K562 (cell line): ENCODE results near the gene ELOB. TPM values are rescaled to one million over a fixed set of nuclear protein-coding genes. Genes with fewer than 3 reads are reported as not detected.
A peak's percentile ranks its signal among the peaks of the same experiment; 100 is the strongest.

Experiments
- CBFA2T3 ChIP-seq: fragments of 450-650 bp; IDR thresholded peaks from 2 replicates; pipeline ENCODE4 v1.6.1; 2017
- CHD7 ChIP-seq: fragments of 200-600 bp; sonication (generic); IDR thresholded peaks from one replicate; pipeline ENCODE4 v1.6.1; 2012; ENCODE audit warnings: mild to moderate bottlenecking, low read depth, low read length, inconsistent platforms
- FOXK2 ChIP-seq, 2 experiments: fragments of 450-650 bp; IDR thresholded peaks in 1 of 2; conservative IDR thresholded peaks in 1 of 2; 2 replicates each; pipeline ENCODE4 v1.6.1; 2016; ENCODE audit warnings: low read depth in 2 of 2, mild to moderate bottlenecking in 1 of 2
- FOXP1 ChIP-seq: sonication (generic); formaldehyde crosslinking; IDR thresholded peaks from 2 replicates; pipeline ENCODE4 v1.8.0; 2022; ENCODE audit warnings: mild to moderate bottlenecking, missing genetic modification reagents
- HDAC8 ChIP-seq: fragments of 450-650 bp; IDR thresholded peaks from 2 replicates; pipeline ENCODE4 v1.6.1; 2016; ENCODE audit warnings: mild to moderate bottlenecking, missing genetic modification characterization, moderate library complexity, missing compliant biosample characterization
- LCOR ChIP-seq: sonication (generic); formaldehyde crosslinking; IDR thresholded peaks from 2 replicates; pipeline ENCODE4 v1.8.0; 2022; ENCODE audit warnings: mild to moderate bottlenecking, missing genetic modification reagents
- MLX ChIP-seq, 2 experiments: fragments of 450-650 bp in 1 of 2; sonication (generic) in 1 of 2; formaldehyde crosslinking; conservative IDR thresholded peaks; 2 replicates each; pipeline versions ENCODE4 v1.4.0 to v1.8.1; 2020 to 2022; ENCODE audit warnings: mild to moderate bottlenecking in 1 of 2, missing genetic modification reagents in 1 of 2
- SMAD3 ChIP-seq: fragments of 450-650 bp; formaldehyde crosslinking; conservative IDR thresholded peaks from 2 replicates; pipeline ENCODE4 v1.4.0; 2020; ENCODE audit warnings: mild to moderate bottlenecking
- TEAD1 ChIP-seq, 2 experiments: fragments of 450-650 bp in 1 of 2; sonication (generic) in 1 of 2; formaldehyde crosslinking; IDR thresholded peaks; 2 replicates each; pipeline versions ENCODE4 v1.4.0 to v1.8.0; 2020 to 2022; ENCODE audit warnings: mild to moderate bottlenecking in 2 of 2, missing genetic modification reagents in 1 of 2
- TFAP4 ChIP-seq: sonication (generic); formaldehyde crosslinking; IDR thresholded peaks from 2 replicates; pipeline ENCODE4 v1.8.0; 2022; ENCODE audit warnings: missing genetic modification reagents, mild to moderate bottlenecking, moderate library complexity, borderline replicate concordance
- THRB ChIP-seq: fragments of 450-650 bp; formaldehyde crosslinking; conservative IDR thresholded peaks from 2 replicates; pipeline ENCODE4 v1.4.0; 2022; ENCODE audit warnings: mild to moderate bottlenecking, missing genetic modification characterization
- ZNF239 ChIP-seq: fragments of 250-450 bp; sonication (Bioruptor Pico); IDR thresholded peaks from 2 replicates; pipeline ENCODE4 v1.4.0; 2020; ENCODE audit warnings: mild to moderate bottlenecking
- polyA plus RNA-seq, 8 experiments: library from polyadenylated mRNA; depleted of rRNA in 4 of 8; stranded (reverse) in 5 of 8; unstranded in 3 of 8; fragments of >200 nt; fragmentation: Nextera tagmentation in 2 of 8; fragmentation: Illumina TruSeq in 1 of 8; extraction: Ambion mirVana in 2 of 8; extraction: Trizol in 1 of 8; gene quantifications; 2 replicates each; pipeline versions ENCODE4 v1.2.1 to v1.2.3, GENCODE V29; 2011 to 2014; ENCODE audit warnings: inconsistent platforms in 1 of 8, missing spikeins in 1 of 8
- total RNA-seq, 7 experiments: library from RNA; depleted of rRNA in 6 of 7; stranded (reverse); fragments of >200 nt in 6 of 7; fragmentation: Illumina TruSeq in 2 of 7; extraction: Trizol in 2 of 7; gene quantifications; 2 replicates each; pipeline versions ENCODE4 v1.2.1 to v1.2.3, GENCODE V29; 2011 to 2021; ENCODE audit warnings: low replicate concordance in 1 of 7

ELOB gene
- total and polyA plus RNA-seq, 9 of the 15 experiments (the other 6 are each of a cell fraction or from before 2014, with no cell fraction given): 63.2 to 791 (median 237) TPM

- no peak for TF ChIP-seq CHD7
- TF ChIP-seq HDAC8 (tag): no peak
- no peak for TF ChIP-seq THRB (CRISPR knock-in tag)
- TF ChIP-seq FOXP1: 0 out of 2 replicates have a peak, but pooled peaks have one; percentile 9
- 0 out of 4 replicates have a peak, but pooled peaks of 1 of the 2 experiments have one; percentile 42 for TF ChIP-seq TEAD1 (CRISPR knock-in tag; IDR thresholded peaks at IDR 0.05)
- TF ChIP-seq LCOR: peak; percentile 68; the same call in 1 of the 2 replicates
- no peak for TF ChIP-seq FOXK2 (conservative IDR thresholded peaks at IDR 0.05 in 1 of 2, IDR thresholded peaks at IDR 0.05 in 1 of 2; ENCODE audit: low read depth in 2 of 2)
- peak; percentile 54; the same call in 1 of the 2 replicates for TF ChIP-seq TFAP4 (CRISPR knock-in tag)
- no peak for TF ChIP-seq SMAD3 (CRISPR knock-in tag)
- TF ChIP-seq ZNF239: no peak
- peak; percentile 28; the same call in 1 of the 2 replicates for TF ChIP-seq CBFA2T3
- TF ChIP-seq MLX (CRISPR knock-in tag; conservative IDR thresholded peaks at IDR 0.05): no peak
Measured at GRCh38 chr16:2752850-2753732, 24.0 kb downstream of the ELOB start (continued).
